HG02884 (cell line): Measurements from ENCODE around the gene ESYT1.
A peak's percentile ranks its signal among the peaks of the same experiment; 100 is the strongest.

Experiments
- ATAC-seq: cut with Tn5 transposase; IDR thresholded peaks from one replicate; pipeline ENCODE4 v1.9.1; 2021; ENCODE audit warnings: mild to moderate bottlenecking, moderate library complexity; ENCODE audit not compliant: unreplicated experiment

ESYT1 gene

GRCh38 chr12:56186957-56187356 is 58.9 kb downstream of the ESYT1 start:
- ATAC-seq = no peak

GRCh38 chr12:56188131-56188777 is 60.2 kb downstream of the ESYT1 start:
- ATAC-seq = no peak

GRCh38 chr12:56188778-56189098 is 60.7 kb downstream of the ESYT1 start:
- ATAC-seq = no peak

GRCh38 chr12:56189099-56189917 is 61.2 kb downstream of the ESYT1 start, which contains the start of gene SMARCC2:
Gene SMARCC2, minus strand, starts transcription at chr12:56189483. Its CDS starts 22 bp downstream, at chr12:56189461.
- peak; percentile 53 for ATAC-seq

GRCh38 chr12:56189918-56190694 is 62.0 kb downstream of the ESYT1 start:
- ATAC-seq = peak; percentile 36

GRCh38 chr12:56190695-56191155 is 62.7 kb downstream of the ESYT1 start:
- no peak for ATAC-seq

GRCh38 chr12:56192582-56192981 is 64.5 kb downstream of the ESYT1 start:
- ATAC-seq = no peak

GRCh38 chr12:56193025-56193578 is 65.0 kb downstream of the ESYT1 start:
- ATAC-seq = no peak
